ENCODE results near the gene NAGK.

DNA sequence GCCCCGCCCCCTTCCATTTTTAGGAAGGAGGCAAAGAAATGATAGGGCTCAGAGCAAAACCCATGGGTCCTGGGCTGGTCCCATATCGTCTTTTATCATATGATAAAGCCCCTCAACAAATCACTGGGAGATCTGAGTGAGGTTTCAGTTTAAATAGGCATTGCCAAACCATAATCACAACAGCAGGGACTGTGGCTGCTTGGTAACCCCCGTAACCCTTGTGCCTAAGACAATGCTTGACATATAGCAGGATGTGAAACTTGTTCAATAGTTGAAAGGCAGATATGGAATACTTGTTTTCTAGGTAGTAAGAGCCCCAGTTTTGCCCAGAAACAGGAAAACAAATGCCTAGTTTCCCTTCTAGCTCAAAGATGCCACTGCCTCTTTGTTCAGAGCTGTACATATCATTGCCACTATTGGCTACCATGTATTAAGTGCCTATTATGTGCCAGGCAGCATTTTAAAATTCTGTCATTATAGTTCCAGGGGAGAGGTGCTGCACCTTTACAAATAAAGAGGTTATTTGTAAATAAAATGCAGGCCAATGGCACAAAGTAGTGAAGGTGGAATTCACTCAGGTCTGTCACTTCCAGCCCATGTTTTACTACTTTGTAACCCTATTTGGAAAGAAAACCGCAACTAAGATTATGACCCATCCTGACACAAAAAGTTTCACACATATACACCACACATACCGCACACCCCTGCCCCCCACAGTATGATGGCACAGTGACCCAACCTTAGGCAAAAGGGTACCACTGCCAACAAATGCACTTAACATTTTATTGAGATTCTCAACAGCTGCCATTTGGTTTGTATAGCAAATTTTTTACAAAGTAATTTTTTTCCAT lies 14.2 kb downstream of the NAGK start:
- TF ChIP-seq, protein P1, sequence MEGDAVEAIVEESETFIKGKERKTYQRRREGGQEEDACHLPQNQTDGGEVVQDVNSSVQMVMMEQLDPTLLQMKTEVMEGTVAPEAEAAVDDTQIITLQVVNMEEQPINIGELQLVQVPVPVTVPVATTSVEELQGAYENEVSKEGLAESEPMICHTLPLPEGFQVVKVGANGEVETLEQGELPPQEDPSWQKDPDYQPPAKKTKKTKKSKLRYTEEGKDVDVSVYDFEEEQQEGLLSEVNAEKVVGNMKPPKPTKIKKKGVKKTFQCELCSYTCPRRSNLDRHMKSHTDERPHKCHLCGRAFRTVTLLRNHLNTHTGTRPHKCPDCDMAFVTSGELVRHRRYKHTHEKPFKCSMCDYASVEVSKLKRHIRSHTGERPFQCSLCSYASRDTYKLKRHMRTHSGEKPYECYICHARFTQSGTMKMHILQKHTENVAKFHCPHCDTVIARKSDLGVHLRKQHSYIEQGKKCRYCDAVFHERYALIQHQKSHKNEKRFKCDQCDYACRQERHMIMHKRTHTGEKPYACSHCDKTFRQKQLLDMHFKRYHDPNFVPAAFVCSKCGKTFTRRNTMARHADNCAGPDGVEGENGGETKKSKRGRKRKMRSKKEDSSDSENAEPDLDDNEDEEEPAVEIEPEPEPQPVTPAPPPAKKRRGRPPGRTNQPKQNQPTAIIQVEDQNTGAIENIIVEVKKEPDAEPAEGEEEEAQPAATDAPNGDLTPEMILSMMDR (IDR thresholded peaks at IDR 0.05), result no peak
- TF ChIP-seq POLR2A (IDR thresholded peaks at IDR 0.05), result no peak

Measured in thyroid gland (tissue), 4 donors.